H1 (cell line): Measurements from ENCODE around the gene ABL2. TPM values are rescaled to one million over a fixed set of nuclear protein-coding genes. Genes with fewer than 3 reads are reported as not detected.

Experiments used
- CTCF ChIA-PET: fragments of 300-600 bp; sonication (Branson Sonifier 250); formaldehyde crosslinking; loops from one replicate; lab custom pipeline; 2021; ENCODE audit not compliant: partially characterized antibody; lab: Charles Lee
- POLR2A ChIA-PET: fragments of 300-600 bp; sonication (Branson Sonifier 250); formaldehyde crosslinking; loops from one replicate; lab custom pipeline; 2021; ENCODE audit warnings: inconsistent platforms; ENCODE audit not compliant: partially characterized antibody; lab: Charles Lee
- DNase-seq, 2 experiments: peaks; one replicate each; pipeline versions ENCODE4 v3.0.0 to v3.0.0-alpha.2; 2010 to 2022; ENCODE audit warnings: low spot score in 2 of 2, low read depth in 1 of 2, mixed read lengths in 1 of 2
- FAIRE-seq: peaks from 2 replicates; lab custom pipeline; 2011; peaks lifted over from hg19 to GRCh38; lab: Jason Lieb, UNC
- H2AFZ ChIP-seq: 2 replicates; pipeline ENCODE4 v1.8.1; 2012; ENCODE audit warnings: low read length, inconsistent platforms
- H2AK5ac ChIP-seq: 2 replicates; pipeline ENCODE4 v1.6.1; 2013; ENCODE audit warnings: low read depth, low read length
- H2BK120ac ChIP-seq: replicated peaks from 2 replicates; pipeline ENCODE3; 2013; ENCODE audit warnings: low read depth, low read length, inconsistent platforms
- H2BK12ac ChIP-seq: 2 replicates; pipeline ENCODE4 v1.6.1; 2013; ENCODE audit warnings: low read depth, low read length
- H2BK15ac ChIP-seq: 2 replicates; pipeline ENCODE4 v1.6.1; 2013; ENCODE audit warnings: low read length
- H2BK20ac ChIP-seq: 2 replicates; pipeline ENCODE4 v1.6.1; 2013; ENCODE audit warnings: low read length
- H2BK5ac ChIP-seq: 2 replicates; pipeline ENCODE4 v1.6.1; 2013; ENCODE audit warnings: low read depth, low read length
- H3K14ac ChIP-seq: 2 replicates; pipeline ENCODE4 v1.6.1; 2013; ENCODE audit warnings: inconsistent platforms; ENCODE audit not compliant: insufficient read length
- H3K18ac ChIP-seq: 2 replicates; pipeline ENCODE4 v1.6.1; 2013; ENCODE audit warnings: low read length; ENCODE audit errors: extremely low read depth
- H3K23ac ChIP-seq: 2 replicates; pipeline ENCODE4 v1.6.1; 2013; ENCODE audit warnings: inconsistent platforms; ENCODE audit not compliant: insufficient read length
- H3K23me2 ChIP-seq: 2 replicates; pipeline ENCODE4 v1.6.1; 2013; ENCODE audit warnings: low read depth, low read length
- H3K27ac ChIP-seq: 2 replicates; pipeline ENCODE4 v1.6.1; 2011; ENCODE audit warnings: low read depth, low read length, inconsistent platforms
- H3K27me3 ChIP-seq, 4 experiments: replicated peaks in 1 of 4; 1 replicate in 1 of 4; 2 replicates in 3 of 4; pipeline versions ENCODE4 v1.6.1 to v1.8.1; 2011 to 2013; ENCODE audit warnings: low read length in 3 of 4, mild to moderate bottlenecking in 3 of 4, inconsistent platforms in 2 of 4, mixed read lengths in 2 of 4, moderate library complexity in 1 of 4; ENCODE audit not compliant: control insufficient read depth in 3 of 4, insufficient read depth in 3 of 4; ENCODE audit errors: extremely low read depth in 1 of 4
- H3K36me3 ChIP-seq, 4 experiments: 2 replicates each; pipeline versions ENCODE4 v1.6.1 to v1.8.1; 2011 to 2013; ENCODE audit warnings: mild to moderate bottlenecking in 4 of 4, low read length in 3 of 4, moderate library complexity in 2 of 4, control low read depth in 1 of 4, inconsistent platforms in 1 of 4; ENCODE audit not compliant: insufficient read depth in 4 of 4, control insufficient read depth in 2 of 4
- H3K4ac ChIP-seq: replicated peaks from 2 replicates; pipeline ENCODE3; 2013; ENCODE audit warnings: low read length, low read depth, mixed read lengths, inconsistent platforms; ENCODE audit not compliant: insufficient read length
- H3K4me1 ChIP-seq, 4 experiments: replicated peaks in 1 of 4; 1 replicate in 1 of 4; 2 replicates in 3 of 4; pipeline versions ENCODE4 v1.6.1 to v1.8.1; 2011 to 2013; ENCODE audit warnings: low read length in 3 of 4, inconsistent platforms in 2 of 4, mixed read lengths in 1 of 4; ENCODE audit not compliant: insufficient read depth in 4 of 4, control insufficient read depth in 3 of 4
- H3K4me2 ChIP-seq, 2 experiments: 2 replicates each; pipeline versions ENCODE4 v1.6.1 to v1.8.1; 2011 to 2013; ENCODE audit warnings: low read depth in 2 of 2, low read length in 2 of 2, control low read depth in 1 of 2, inconsistent platforms in 1 of 2, mild to moderate bottlenecking in 1 of 2; ENCODE audit not compliant: insufficient read depth in 1 of 2
- H3K4me3 ChIP-seq, 4 experiments: fragments of 200-600, 300-600 bp in 1 of 4; sonication (generic), shearing (Covaris generic), sonication (Bioruptor Twin) in 1 of 4; 2 replicates each; pipeline versions ENCODE4 v1.5.1 to v1.8.1; 2011 to 2016; ENCODE audit warnings: low read length in 4 of 4, low read depth in 3 of 4, control low read depth in 2 of 4, inconsistent platforms in 2 of 4, mild to moderate bottlenecking in 2 of 4, mixed read lengths in 1 of 4, moderate library complexity in 1 of 4; ENCODE audit not compliant: insufficient read depth in 2 of 4; ENCODE audit errors: extremely low read depth in 1 of 4
- H3K56ac ChIP-seq: replicated peaks from 2 replicates; pipeline ENCODE3; 2013; ENCODE audit warnings: low read depth, mild to moderate bottlenecking, mixed read lengths, low read length, inconsistent platforms; ENCODE audit not compliant: insufficient read length
- H3K79me1 ChIP-seq: 2 replicates; pipeline ENCODE4 v1.6.1; 2013; ENCODE audit warnings: low read depth, low read length, control low read depth
- H3K79me2 ChIP-seq, 2 experiments: 2 replicates each; pipeline versions ENCODE4 v1.6.1 to v1.8.1; 2012 to 2013; ENCODE audit warnings: low read length in 2 of 2, mild to moderate bottlenecking in 2 of 2, inconsistent platforms in 1 of 2; ENCODE audit not compliant: insufficient read depth in 2 of 2, control insufficient read depth in 1 of 2
- H3K9ac ChIP-seq, 4 experiments: replicated peaks in 1 of 4; 1 replicate in 1 of 4; 2 replicates in 3 of 4; pipeline versions ENCODE4 v1.6.1 to v1.8.1; 2011 to 2013; ENCODE audit warnings: low read depth in 3 of 4, low read length in 3 of 4, control low read depth in 2 of 4, mild to moderate bottlenecking in 2 of 4, moderate library complexity in 2 of 4, inconsistent platforms in 1 of 4; ENCODE audit errors: extremely low read depth in 1 of 4
- H3K9me3 ChIP-seq, 2 experiments: 2 replicates each; pipeline versions ENCODE4 v1.6.1 to v1.8.1; 2012 to 2013; ENCODE audit warnings: mild to moderate bottlenecking in 2 of 2, moderate library complexity in 2 of 2, control low read depth in 1 of 2, inconsistent platforms in 1 of 2, low read depth in 1 of 2, low read length in 1 of 2, mixed read lengths in 1 of 2; ENCODE audit not compliant: insufficient read depth in 2 of 2
- H4K20me1 ChIP-seq, 2 experiments: replicated peaks in 1 of 2; 2 replicates each; pipeline versions ENCODE3 to v1.8.1; 2011 to 2013; ENCODE audit warnings: inconsistent platforms in 2 of 2, low read length in 2 of 2, mild to moderate bottlenecking in 1 of 2; ENCODE audit not compliant: insufficient read depth in 2 of 2, control insufficient read depth in 1 of 2
- H4K5ac ChIP-seq: 2 replicates; pipeline ENCODE4 v1.6.1; 2013; ENCODE audit warnings: low read length, low read depth, mixed read lengths, inconsistent platforms; ENCODE audit not compliant: insufficient read length
- H4K8ac ChIP-seq: 2 replicates; pipeline ENCODE4 v1.8.0; 2013; ENCODE audit warnings: mild to moderate bottlenecking, moderate library complexity, low read length, inconsistent platforms; ENCODE audit not compliant: insufficient read depth; ENCODE audit errors: extremely low read depth
- H4K91ac ChIP-seq: replicated peaks from 2 replicates; pipeline ENCODE3; 2013; ENCODE audit warnings: low read length, mixed read lengths, inconsistent platforms; ENCODE audit not compliant: insufficient read length
- ASH2L ChIP-seq: fragments of 200-600, 300-600 bp; sonication (generic); IDR thresholded peaks from one replicate; pipeline ENCODE4 v1.7.1; 2017; ENCODE audit warnings: low read length
- CBX5 ChIP-seq: fragments of 300-800, 300-1000 bp; sonication (generic); IDR thresholded peaks from 2 replicates; pipeline ENCODE4 v1.7.1; 2016; ENCODE audit warnings: antibody characterized with exemption, low read length, low read depth
- CBX8 ChIP-seq: fragments of 300-800, 300-1000 bp; sonication (generic); IDR thresholded peaks from 2 replicates; pipeline ENCODE4 v1.7.1; 2016; ENCODE audit warnings: low read depth, low read length, borderline replicate concordance
- CEBPB ChIP-seq: IDR thresholded peaks from 2 replicates; pipeline ENCODE4 v1.6.1; 2012; ENCODE audit warnings: low read depth, low read length
- CHD2 ChIP-seq: IDR thresholded peaks from 2 replicates; pipeline ENCODE4 v1.6.1; 2012; ENCODE audit warnings: low read length, improper control_type of control experiment
- JUN ChIP-seq: IDR thresholded peaks from 2 replicates; pipeline ENCODE4 v1.6.1; 2011; ENCODE audit warnings: low read depth, mild to moderate bottlenecking, improper control_type of control experiment, low read length
- KDM1A ChIP-seq: fragments of 200-600, 300-600 bp; sonication (generic); IDR thresholded peaks from 2 replicates; pipeline ENCODE4 v1.7.1; 2016; ENCODE audit warnings: mild to moderate bottlenecking, low read length, borderline replicate concordance
- KDM5A ChIP-seq: fragments of 200-600 bp; IDR thresholded peaks from 2 replicates; pipeline ENCODE4 v1.7.1; 2012; ENCODE audit warnings: mild to moderate bottlenecking, low read length, inconsistent platforms, mixed read lengths
- SP1 ChIP-seq: IDR thresholded peaks from 2 replicates; pipeline ENCODE4 v1.6.1; 2011; ENCODE audit warnings: low read depth, low read length
- SP2 ChIP-seq: IDR thresholded peaks from 2 replicates; pipeline ENCODE4 v1.6.1; 2012; ENCODE audit warnings: mild to moderate bottlenecking, low read length, inconsistent platforms
- SP4 ChIP-seq: IDR thresholded peaks from 2 replicates; pipeline ENCODE4 v1.6.1; 2012; ENCODE audit warnings: low read length, inconsistent platforms
- TAF7 ChIP-seq: optimal IDR thresholded peaks from 2 replicates; pipeline ENCODE3; 2011; ENCODE audit warnings: low read depth, mild to moderate bottlenecking, inconsistent platforms, low read length, moderate library complexity, borderline replicate concordance
- WGBS, 2 experiments: shearing (Covaris generic) in 1 of 2; methylation state at CpG; one replicate each; pipeline versions ENCODE4 v1.1.6 to v1.1.7; 2013 to 2015; ENCODE audit warnings: low lambda C conversion rate in 2 of 2, mixed read lengths in 2 of 2, inconsistent platforms in 1 of 2, low coverage in 1 of 2, missing lambda C conversion rate in 1 of 2; ENCODE audit not compliant: insufficient replicate concordance in 2 of 2, insufficient coverage in 1 of 2, insufficient read length in 1 of 2; ENCODE audit errors: extremely low coverage in 1 of 2, missing lambda C conversion rate in 1 of 2; 5-methylcytosine and 5-hydroxymethylcytosine counted together
- polyA plus RNA-seq, 7 experiments: library from polyadenylated mRNA; depleted of rRNA in 3 of 7; stranded (reverse) in 5 of 7; unstranded in 2 of 7; fragments of >200 nt in 5 of 7; fragments of 200-250 nt in 2 of 7; gene quantifications; 1 replicate in 5 of 7; 2 replicates in 1 of 7; 4 replicates in 1 of 7; pipeline versions ENCODE4 v1.2.1 to v1.2.3, GENCODE V29; 2011 to 2013; ENCODE audit warnings: missing spikeins in 2 of 7, mixed read lengths in 2 of 7
- total RNA-seq: library from RNA; stranded (reverse); fragmentation: NEBNext Ultra II Directional; extraction: Animal tissue kit (Norgen Biotek cat#: 25700); gene quantifications from 2 replicates; pipeline ENCODE4 v1.2.1, GENCODE V29; 2021
- TF ChIP-seq, protein P1 (sequence below), 3 experiments: IDR thresholded peaks; 1 replicate in 2 of 3; 2 replicates in 1 of 3; pipeline versions ENCODE4 v1.5.1 to v1.6.1; 2011; ENCODE audit warnings: low read length in 3 of 3, mild to moderate bottlenecking in 3 of 3, inconsistent platforms in 2 of 3, low read depth in 1 of 3, moderate library complexity in 1 of 3; ENCODE audit not compliant: insufficient read depth in 1 of 3; ENCODE audit errors: control extremely low read depth in 1 of 3

Gene ABL2
- total and polyA plus RNA-seq, 2 of the 8 experiments (the other 6 are each of a cell fraction or from before 2014, with no cell fraction given) = 4.5 to 19.1 TPM

DNA sequence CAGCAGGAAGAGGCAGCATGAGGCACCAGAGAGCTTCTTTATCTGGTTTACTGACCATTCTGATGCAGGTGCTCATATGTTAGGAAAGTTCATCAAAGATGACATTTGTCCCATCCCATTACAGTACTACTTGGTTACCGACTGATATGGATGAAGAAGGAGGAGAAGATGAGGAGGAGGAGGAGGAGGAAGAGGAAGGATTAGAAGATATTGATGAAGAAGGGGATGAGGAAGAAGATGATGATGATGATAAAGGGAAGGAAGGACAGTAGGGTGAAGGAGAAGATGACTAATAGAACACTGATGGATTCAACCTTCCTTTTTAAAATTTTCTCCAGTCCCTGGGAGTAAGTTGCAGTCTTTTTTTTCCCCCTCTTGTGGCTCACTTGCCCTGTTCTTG is 45.1 kb downstream of the ABL2 start:
- ChIA-PET CTCF (interaction anchor here (0.6 to 2.8 kb wide), 3 partner anchors 9 to 198 kb away, joined by 3 to 7 read pairs (median 4); no protein-coding TSS in a partner anchor), POLR2A (interaction anchor here (1.2 to 1.3 kb wide), 2 partner anchors 9 to 56 kb away, joined by 3 to 6 read pairs; no protein-coding TSS in a partner anchor)
- Histone ChIP-seq H3K23me2 (no peaks in the 10 kb centered on the region), H4K5ac (no peak overlapping the region), H3K27me3 (no peaks in the 10 kb centered on the region), H2BK15ac (no peak overlapping the region), H2BK5ac (no peak overlapping the region), H3K79me1 (peaks cover 4% of the 10 kb centered on the region), H3K4me3 (no peak overlapping the region), H3K36me3 (no peaks in the 10 kb centered on the region), H3K56ac (no peak overlapping the region), H2BK120ac (no peak overlapping the region), H3K9ac (no peak overlapping the region), H2BK20ac (no peak overlapping the region), H3K4me2 (no peak overlapping the region), H3K79me2 (peaks cover 0 to 23% of the 10 kb centered on the region in 2 experiments; a peak in 2 of 4 replicates), H2BK12ac (no peak overlapping the region), H4K8ac (no peak overlapping the region), H3K9me3 (no peaks in the 10 kb centered on the region), H3K27ac (no peak overlapping the region), H3K4ac (no peak overlapping the region), H3K14ac (no peak overlapping the region), H2AK5ac (no peak overlapping the region), H3K18ac (no peak overlapping the region), H4K91ac (no peak overlapping the region), H3K23ac (no peak overlapping the region), H4K20me1 (peaks cover 1 to 2% of the 10 kb centered on the region in 2 experiments), H3K4me1 (no peaks in the 10 kb centered on the region), H2AFZ (no peak overlapping the region)
- 100% methylated on average over 1 of the region's 1 CpG; no CpG with 5 or more reads in 1 of the 2 experiments for WGBS, 2 experiments
- DNase-seq = no peak
- FAIRE-seq = no peak
- TF ChIP-seq TAF7 = no peak
- no peak for TF ChIP-seq SP4
- TF ChIP-seq, protein P1, sequence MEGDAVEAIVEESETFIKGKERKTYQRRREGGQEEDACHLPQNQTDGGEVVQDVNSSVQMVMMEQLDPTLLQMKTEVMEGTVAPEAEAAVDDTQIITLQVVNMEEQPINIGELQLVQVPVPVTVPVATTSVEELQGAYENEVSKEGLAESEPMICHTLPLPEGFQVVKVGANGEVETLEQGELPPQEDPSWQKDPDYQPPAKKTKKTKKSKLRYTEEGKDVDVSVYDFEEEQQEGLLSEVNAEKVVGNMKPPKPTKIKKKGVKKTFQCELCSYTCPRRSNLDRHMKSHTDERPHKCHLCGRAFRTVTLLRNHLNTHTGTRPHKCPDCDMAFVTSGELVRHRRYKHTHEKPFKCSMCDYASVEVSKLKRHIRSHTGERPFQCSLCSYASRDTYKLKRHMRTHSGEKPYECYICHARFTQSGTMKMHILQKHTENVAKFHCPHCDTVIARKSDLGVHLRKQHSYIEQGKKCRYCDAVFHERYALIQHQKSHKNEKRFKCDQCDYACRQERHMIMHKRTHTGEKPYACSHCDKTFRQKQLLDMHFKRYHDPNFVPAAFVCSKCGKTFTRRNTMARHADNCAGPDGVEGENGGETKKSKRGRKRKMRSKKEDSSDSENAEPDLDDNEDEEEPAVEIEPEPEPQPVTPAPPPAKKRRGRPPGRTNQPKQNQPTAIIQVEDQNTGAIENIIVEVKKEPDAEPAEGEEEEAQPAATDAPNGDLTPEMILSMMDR (IDR thresholded peaks at IDR 0.05; ENCODE audit: control extremely low read depth in 1 of 3, insufficient read depth in 1 of 3, low read depth in 1 of 3, low read length in 3 of 3) = no peak
- TF ChIP-seq SP2 = no peak
- TF ChIP-seq KDM1A = no peak
- no peak for TF ChIP-seq CBX8
- no peak for TF ChIP-seq CEBPB
- TF ChIP-seq CBX5 = no peak
- TF ChIP-seq ASH2L = no peak
- no peak for TF ChIP-seq JUN
- TF ChIP-seq KDM5A = no peak
- no peak for TF ChIP-seq CHD2
- TF ChIP-seq SP1 = no peak
